Left lung (tissue), 10 donors: Measurements from ENCODE around the gene HPDL. TPM values are rescaled to one million over a fixed set of nuclear protein-coding genes. Genes with fewer than 3 reads are reported as not detected.
A peak's percentile ranks its signal among the peaks of the same experiment; 100 is the strongest.

Source experiments
- ATAC-seq: fragments of 200-7000 bp; cut with Tn5 transposase; one replicate; pipeline ENCODE4 v1.9.1; 2020; ENCODE audit warnings: moderate library complexity
- DNase-seq, 4 donors: peaks; one replicate each; pipeline ENCODE4 v3.0.0-alpha.2; 2013 to 2020
- H3K27ac ChIP-seq, 2 donors: fragments of 200-600 bp; sonication (generic) in 1 of 2; one replicate each; pipeline versions ENCODE4 v1.5.0 to v1.8.0; 2020 to 2021
- H3K27me3 ChIP-seq, 2 donors: fragments of 200-600 bp; sonication (generic) in 1 of 2; one replicate each; pipeline versions ENCODE4 v1.5.0 to v1.8.0; 2020 to 2021
- H3K36me3 ChIP-seq, 2 donors: fragments of 200-600 bp; sonication (generic) in 1 of 2; one replicate each; pipeline versions ENCODE4 v1.5.0 to v1.8.0; 2020 to 2021
- H3K4me1 ChIP-seq, 2 donors: fragments of 200-600 bp; one replicate each; pipeline ENCODE4 v1.8.0; 2021
- H3K4me3 ChIP-seq, 2 donors: fragments of 200-600 bp; sonication (generic) in 1 of 2; one replicate each; pipeline versions ENCODE4 v1.5.0 to v1.8.0; 2020 to 2021; ENCODE audit warnings: mild to moderate bottlenecking in 1 of 2
- H3K9me3 ChIP-seq, 2 donors: fragments of 200-600 bp; sonication (generic) in 1 of 2; one replicate each; pipeline versions ENCODE4 v1.5.0 to v1.8.0; 2020 to 2021
- intact Hi-C, 2 donors: fragments of 100-400 bp; cut with DNase I; formaldehyde crosslinking; loops; one replicate each; pipeline versions ENCODE4 v1.11.2 to v1.14.2; 2022
- polyA plus RNA-seq, 6 donors: library from polyadenylated mRNA; unstranded; fragments of 120-200 nt; gene quantifications; one replicate each; pipeline ENCODE4 v1.2.1, GENCODE V29; 2013; ENCODE audit not compliant: insufficient read length in 6 of 6
- total RNA-seq, 2 donors: library from RNA; stranded (reverse); fragmentation: NEBNext Ultra II Directional; extraction: Animal tissue kit (Norgen Biotek cat#: 25700); gene quantifications; one replicate each; pipeline ENCODE4 v1.2.1, GENCODE V29; 2021
- TF ChIP-seq, protein P1 (sequence below), 2 donors: fragments of 200-600 bp; sonication (generic) in 1 of 2; IDR thresholded peaks; one replicate each; pipeline versions ENCODE4 v1.5.0 to v1.8.0; 2021; ENCODE audit warnings: antibody characterized with exemption in 2 of 2
- donor health status: DM: no; HTN: yes; CAD: no.
- donor health status: DM: no; HTN: no; CAD: no.

HPDL gene
- total and polyA plus RNA-seq, 8 donors = 0.20 to 2.3 (median 1.6) TPM

DNA sequence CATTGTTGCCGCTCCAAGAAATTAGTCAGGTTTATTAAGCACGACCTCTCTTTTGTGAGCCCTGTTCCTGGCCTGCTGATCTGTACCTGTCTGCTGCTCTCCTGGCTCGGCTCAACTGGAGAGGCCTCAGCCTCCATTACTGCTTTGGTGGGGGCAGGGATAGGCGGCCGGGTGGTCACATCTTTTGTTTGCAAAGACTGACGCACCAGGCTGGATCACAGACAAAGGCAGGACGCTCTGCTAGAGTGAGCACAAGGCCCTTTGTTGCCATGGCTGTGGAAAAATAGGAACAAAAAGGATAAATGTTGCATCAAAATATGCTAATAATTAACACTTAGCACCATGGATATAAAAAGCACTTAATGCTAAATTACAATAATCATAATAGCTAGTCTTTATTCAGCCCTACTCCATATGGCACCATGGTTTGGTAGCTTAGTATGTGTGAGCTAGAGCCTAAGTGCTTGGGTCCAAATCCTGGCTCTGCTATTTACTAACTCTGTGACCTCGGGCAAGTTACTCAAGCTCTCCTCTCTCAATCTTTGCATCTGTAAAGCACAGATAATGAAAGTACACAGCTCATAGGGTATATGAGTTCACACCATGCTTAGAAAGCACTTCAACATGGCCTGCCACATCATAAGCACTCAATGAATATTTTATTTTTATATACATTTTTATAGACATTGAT, 28.9 kb upstream of the HPDL start:
- TF ChIP-seq, protein P1, sequence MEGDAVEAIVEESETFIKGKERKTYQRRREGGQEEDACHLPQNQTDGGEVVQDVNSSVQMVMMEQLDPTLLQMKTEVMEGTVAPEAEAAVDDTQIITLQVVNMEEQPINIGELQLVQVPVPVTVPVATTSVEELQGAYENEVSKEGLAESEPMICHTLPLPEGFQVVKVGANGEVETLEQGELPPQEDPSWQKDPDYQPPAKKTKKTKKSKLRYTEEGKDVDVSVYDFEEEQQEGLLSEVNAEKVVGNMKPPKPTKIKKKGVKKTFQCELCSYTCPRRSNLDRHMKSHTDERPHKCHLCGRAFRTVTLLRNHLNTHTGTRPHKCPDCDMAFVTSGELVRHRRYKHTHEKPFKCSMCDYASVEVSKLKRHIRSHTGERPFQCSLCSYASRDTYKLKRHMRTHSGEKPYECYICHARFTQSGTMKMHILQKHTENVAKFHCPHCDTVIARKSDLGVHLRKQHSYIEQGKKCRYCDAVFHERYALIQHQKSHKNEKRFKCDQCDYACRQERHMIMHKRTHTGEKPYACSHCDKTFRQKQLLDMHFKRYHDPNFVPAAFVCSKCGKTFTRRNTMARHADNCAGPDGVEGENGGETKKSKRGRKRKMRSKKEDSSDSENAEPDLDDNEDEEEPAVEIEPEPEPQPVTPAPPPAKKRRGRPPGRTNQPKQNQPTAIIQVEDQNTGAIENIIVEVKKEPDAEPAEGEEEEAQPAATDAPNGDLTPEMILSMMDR (IDR thresholded peaks at IDR 0.05) = no peak
- no peak for DNase-seq
- Histone ChIP-seq H3K9me3 (no peaks in the 10 kb centered on the region), H3K36me3 (no peaks in the 10 kb centered on the region), H3K27ac (no peak overlapping the region), H3K27me3 (no peaks in the 10 kb centered on the region), H3K4me3 (no peak overlapping the region), H3K4me1 (peaks cover 2 to 6% of the 10 kb centered on the region in 2 donors)
- no peak for ATAC-seq
- intact Hi-C loops = no loop called here

DNA sequence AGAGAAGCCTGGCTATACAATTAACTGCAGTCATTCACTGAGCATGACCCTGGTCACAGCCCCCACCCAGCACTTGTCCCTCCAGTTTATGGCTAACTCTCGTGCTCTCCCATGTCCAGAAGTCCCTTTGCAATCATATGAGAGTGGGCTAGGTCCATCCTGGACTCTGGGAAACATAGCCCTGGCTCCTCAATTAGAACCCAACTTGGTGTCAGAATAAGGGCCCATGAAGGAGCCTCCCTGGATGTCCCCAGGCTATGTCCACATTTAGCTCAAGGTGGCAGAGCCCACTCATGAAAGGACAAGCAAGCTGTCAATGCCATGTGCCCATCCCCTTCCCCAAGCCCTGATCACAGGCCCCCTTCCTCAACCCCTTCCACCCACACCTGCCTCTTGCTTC, 27.4 kb upstream of the HPDL start:
- Histone ChIP-seq H3K9me3 (no peaks in the 10 kb centered on the region), H3K36me3 (no peaks in the 10 kb centered on the region)

DNA sequence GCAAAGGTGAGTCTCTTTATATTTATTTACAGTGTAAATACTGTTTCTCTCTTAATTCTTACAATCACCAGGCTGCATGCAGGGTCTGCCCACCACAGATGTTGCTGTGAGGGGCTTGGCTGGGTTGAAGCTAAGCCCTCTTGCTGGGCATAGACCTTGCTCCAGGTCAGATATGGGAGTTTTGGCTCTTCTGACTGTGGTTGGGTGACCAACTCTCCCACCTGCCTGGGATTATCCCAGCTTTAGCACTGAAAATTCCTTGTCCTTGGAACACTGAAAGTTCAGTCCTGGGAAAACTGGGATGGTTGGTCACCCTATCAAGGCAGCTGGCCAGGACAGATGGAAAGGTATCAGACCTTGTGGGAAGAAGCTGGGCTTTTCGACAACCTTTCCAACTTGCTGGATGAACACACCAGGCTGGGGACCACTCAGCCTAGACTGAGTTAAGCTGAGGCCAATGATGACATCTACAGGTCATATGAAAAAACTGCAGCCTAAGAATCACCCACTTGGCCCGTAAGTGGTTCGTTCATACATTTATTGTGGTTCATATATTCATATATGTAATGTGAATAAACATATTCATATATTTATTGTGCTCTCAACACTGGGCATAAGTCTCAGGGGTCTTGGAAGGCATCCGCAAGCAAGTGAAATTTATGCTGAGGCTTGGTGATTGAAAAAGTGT, 26.6 kb upstream of the HPDL start:
- intact Hi-C loops = loop anchor here in 1 of 2 donors (5.0 kb wide), 2 partner anchors 192 to 288 kb away; partner anchors contain the start of genes HECTD3, TESK2 and UROD
- ATAC-seq (peak; percentile 7), DNase-seq (peak in 2 of 4 donors; percentile 48 to 81)
- Histone ChIP-seq H3K4me3 (no peak overlapping the region), H3K27me3 (no peaks in the 10 kb centered on the region), H3K27ac (no peak overlapping the region), H3K9me3 (no peaks in the 10 kb centered on the region), H3K36me3 (no peaks in the 10 kb centered on the region), H3K4me1 (peaks cover 15 to 18% of the 10 kb centered on the region in 2 donors)
- TF ChIP-seq, protein P1 (IDR thresholded peaks at IDR 0.05) = peak; percentile 68 to 75

More for the DNA sequence above, 27.4 kb upstream of the HPDL start:
- DNase-seq (no peak), ATAC-seq (no peak)
- no peak overlapping the region for H3K27ac ChIP-seq
- TF ChIP-seq, protein P1 (IDR thresholded peaks at IDR 0.05) = no peak
- no peak overlapping the region for H3K4me3 ChIP-seq
- H3K27me3 ChIP-seq = no peaks in the 10 kb centered on the region
- H3K4me1 ChIP-seq = peaks cover 7 to 12% of the 10 kb centered on the region in 2 donors
- intact Hi-C loops = no loop called here

DNA sequence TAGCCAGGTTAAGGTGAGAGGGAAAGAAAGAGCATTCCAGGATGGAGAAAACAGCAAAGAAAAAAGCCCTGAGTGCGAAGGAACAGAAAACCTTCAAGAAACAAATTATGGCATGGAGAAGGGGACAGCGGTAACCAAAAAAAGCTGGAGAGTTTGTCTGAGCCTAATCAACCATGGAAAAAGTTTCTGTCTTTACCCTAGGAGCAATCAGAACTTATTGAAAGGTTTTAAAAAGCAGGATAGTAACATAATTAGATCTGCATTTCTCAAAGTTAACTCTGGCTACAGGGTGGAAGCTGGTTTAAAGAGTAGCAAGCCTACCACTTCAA, 26.1 kb upstream of the HPDL start:
- intact Hi-C loops = loop anchor here in 1 of 2 donors (5.0 kb wide), 2 partner anchors 192 to 288 kb away; partner anchors contain the start of genes HECTD3, TESK2 and UROD
- Histone ChIP-seq H3K4me1 (peaks cover 15 to 18% of the 10 kb centered on the region in 2 donors), H3K27ac (no peak overlapping the region), H3K4me3 (no peak overlapping the region), H3K36me3 (no peaks in the 10 kb centered on the region), H3K9me3 (no peaks in the 10 kb centered on the region), H3K27me3 (no peaks in the 10 kb centered on the region)
- ATAC-seq = no peak
- TF ChIP-seq, protein P1 (IDR thresholded peaks at IDR 0.05) = no peak
- DNase-seq = no peak

DNA sequence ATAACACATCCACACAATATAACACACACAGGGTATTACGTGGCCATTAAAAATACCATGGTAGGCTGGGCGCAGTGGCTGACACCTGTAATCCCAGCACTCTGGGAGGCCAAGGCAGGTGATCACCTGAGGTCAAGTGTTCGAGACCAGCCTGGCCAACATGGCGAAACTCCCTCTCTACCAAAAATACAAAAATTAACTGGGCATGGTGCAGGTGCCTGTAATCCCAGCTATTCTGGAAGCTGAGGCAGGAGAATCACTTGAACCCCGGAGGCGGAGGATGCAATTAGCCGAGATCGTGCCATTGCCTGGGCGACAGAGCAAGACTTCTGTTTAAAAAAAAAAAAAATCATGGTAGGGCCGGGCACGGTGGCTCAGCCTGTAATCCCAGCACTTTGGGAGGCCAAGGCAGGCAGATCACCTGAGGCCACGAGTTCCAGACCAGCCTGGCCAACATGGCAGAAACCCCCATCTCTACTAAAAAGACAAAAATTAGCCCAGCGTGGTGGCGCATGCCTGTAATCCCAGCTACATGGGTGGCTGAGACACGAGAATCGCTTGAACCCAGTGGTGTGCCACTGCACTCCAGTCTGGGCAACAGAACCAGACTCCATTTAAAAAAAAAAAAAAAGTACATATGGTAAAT, 24.1 kb upstream of the HPDL start:
- TF ChIP-seq, protein P1 (IDR thresholded peaks at IDR 0.05) = no peak
- peaks cover 15 to 18% of the 10 kb centered on the region in 2 donors for H3K4me1 ChIP-seq
- no peaks in the 10 kb centered on the region for H3K27me3 ChIP-seq
- H3K27ac ChIP-seq = peak overlapping the region; percentile 86 to 94
- DNase-seq (no peak), ATAC-seq (no peak)
- no peaks in the 10 kb centered on the region for H3K36me3 ChIP-seq
- no peaks in the 10 kb centered on the region for H3K9me3 ChIP-seq
- peak overlapping the region; percentile 56 to 77 for H3K4me3 ChIP-seq
- intact Hi-C loops = loop anchor here in 1 of 2 donors (5.0 kb wide), 2 partner anchors 190 to 290 kb away; partner anchors contain the start of genes HECTD3, TESK2 and UROD
